Kasumi-1 (cell line): ENCODE results near the gene SLC35B1.
A peak's percentile ranks its signal among the peaks of the same experiment; 100 is the strongest.

Experiments used
- DNase-seq, 2 experiments: peaks; one replicate each; lab custom pipeline; 2025; lab: John Stamatoyannopoulos, UW

Gene SLC35B1

GRCh38 chr17:49707608-49708514, at the start of gene SLC35B1:
TSS of gene SLC35B1 (minus strand) at chr17:49707964. CDS start at chr17:49707833, 131 bp downstream.
- DNase-seq: peak; percentile 100

- DNase-seq: no peak
Measured at GRCh38 chr17:49757151-49757777, 49.5 kb upstream of the SLC35B1 start.

GRCh38 chr17:49756323-49757150, 48.8 kb upstream of the SLC35B1 start:
- no peak for DNase-seq

- DNase-seq: no peak
Measured at GRCh38 chr17:49755663-49756283, 48.0 kb upstream of the SLC35B1 start.

- DNase-seq: no peak
Measured at GRCh38 chr17:49753959-49754391, 46.2 kb upstream of the SLC35B1 start.

GRCh38 chr17:49752508-49752907, 44.7 kb upstream of the SLC35B1 start:
- DNase-seq: no peak

- no peak for DNase-seq
Measured at GRCh38 chr17:49749730-49750129, 42.0 kb upstream of the SLC35B1 start.

GRCh38 chr17:49748791-49749190, 41.0 kb upstream of the SLC35B1 start:
- DNase-seq: no peak

GRCh38 chr17:49748223-49748622, 40.5 kb upstream of the SLC35B1 start:
- no peak for DNase-seq

GRCh38 chr17:49747632-49748031, 39.9 kb upstream of the SLC35B1 start:
- DNase-seq: no peak

- DNase-seq: no peak
Measured at GRCh38 chr17:49746791-49747490, 39.2 kb upstream of the SLC35B1 start.

GRCh38 chr17:49745175-49746139, 37.7 kb upstream of the SLC35B1 start:
- no peak for DNase-seq

- DNase-seq: peak; percentile 77 to 80
Measured at GRCh38 chr17:49742166-49742638, 34.4 kb upstream of the SLC35B1 start.

- no peak for DNase-seq
Measured at GRCh38 chr17:49741692-49742076, 33.9 kb upstream of the SLC35B1 start.

GRCh38 chr17:49741009-49741691, 33.4 kb upstream of the SLC35B1 start:
- peak; percentile 47 to 56 for DNase-seq

- DNase-seq: peak; percentile 78 to 82
Measured at GRCh38 chr17:49739641-49740271, 32.0 kb upstream of the SLC35B1 start.

- no peak for DNase-seq
Measured at GRCh38 chr17:49738456-49739163, 30.8 kb upstream of the SLC35B1 start.
